Measurements from ENCODE around the gene PDPK1.
A peak's percentile ranks its signal among the peaks of the same experiment; 100 is the strongest.
"Not testable (repeated sequence)": the region's sequence is repeated elsewhere in the genome, so short reads cannot be mapped to it uniquely, and the experiment has no call there.

Gene PDPK1

GRCh38 chr16:2550283-2550878, 12.6 kb downstream of the PDPK1 start:
- not testable (repeated sequence) for DNase-seq

DNA sequence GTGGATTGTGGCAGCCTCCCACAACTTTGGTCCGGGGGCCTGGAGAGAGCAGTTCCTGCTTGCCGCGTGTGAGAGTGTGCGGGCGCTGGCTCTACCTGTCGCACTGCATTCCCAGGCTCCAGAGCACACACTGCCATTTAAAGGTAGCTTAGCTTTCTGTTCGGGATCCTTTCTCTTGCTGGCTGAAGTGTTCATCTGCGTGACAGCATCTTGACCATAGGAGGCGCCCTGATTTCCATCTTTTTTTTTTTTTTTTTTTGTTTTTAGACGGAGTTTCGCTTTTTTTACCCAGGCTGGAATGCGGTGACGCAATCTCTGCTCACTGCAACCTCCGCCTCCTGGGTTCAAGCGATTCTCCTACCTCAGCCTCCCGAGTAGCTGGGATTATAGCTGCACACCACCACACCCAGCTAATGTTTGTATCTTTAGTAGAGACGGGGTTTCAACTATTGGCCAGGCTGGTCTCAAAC, 13.6 kb downstream of the PDPK1 start:
- DNase-seq: not testable (repeated sequence)

GRCh38 chr16:2554709-2555425, 17.0 kb downstream of the PDPK1 start:
- DNase-seq: not testable (repeated sequence)

- not testable (repeated sequence) for DNase-seq
Observed at GRCh38 chr16:2557150-2557549, 19.3 kb downstream of the PDPK1 start.

- DNase-seq: not testable (repeated sequence)
Observed at GRCh38 chr16:2560131-2560797, 22.4 kb downstream of the PDPK1 start.

GRCh38 chr16:2560798-2561133, 22.9 kb downstream of the PDPK1 start:
- DNase-seq: not testable (repeated sequence)

- not testable (repeated sequence) for DNase-seq
Observed at GRCh38 chr16:2567506-2567905, 29.7 kb downstream of the PDPK1 start.

- DNase-seq: not testable (repeated sequence)
Observed at GRCh38 chr16:2568573-2568972, 30.8 kb downstream of the PDPK1 start.

GRCh38 chr16:2572704-2573103, 34.9 kb downstream of the PDPK1 start:
- DNase-seq: not testable (repeated sequence)

GRCh38 chr16:2575839-2576238, 38.0 kb downstream of the PDPK1 start:
- DNase-seq: not testable (repeated sequence)

DNA sequence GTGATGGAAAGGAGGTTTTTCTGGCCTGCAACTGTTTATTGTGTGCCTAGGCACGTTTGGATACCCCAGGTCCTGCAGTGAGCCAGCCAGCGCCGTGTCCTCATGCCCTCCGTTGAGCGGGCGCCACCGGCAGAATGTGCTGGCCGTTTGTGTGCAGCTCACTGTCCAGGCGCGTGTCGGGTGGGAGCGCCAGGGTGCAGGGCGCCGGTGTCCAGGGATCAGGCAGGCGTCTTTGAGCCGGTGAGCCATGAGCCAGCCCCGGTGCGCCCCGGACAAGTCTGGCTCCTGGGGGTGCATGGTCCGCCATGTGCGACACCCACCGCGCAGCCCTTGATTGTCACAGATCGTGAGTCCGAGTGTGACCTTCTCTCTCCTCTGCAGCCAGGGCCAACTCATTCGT, 39.2 kb downstream of the PDPK1 start:
- not testable (repeated sequence) for DNase-seq

DNA sequence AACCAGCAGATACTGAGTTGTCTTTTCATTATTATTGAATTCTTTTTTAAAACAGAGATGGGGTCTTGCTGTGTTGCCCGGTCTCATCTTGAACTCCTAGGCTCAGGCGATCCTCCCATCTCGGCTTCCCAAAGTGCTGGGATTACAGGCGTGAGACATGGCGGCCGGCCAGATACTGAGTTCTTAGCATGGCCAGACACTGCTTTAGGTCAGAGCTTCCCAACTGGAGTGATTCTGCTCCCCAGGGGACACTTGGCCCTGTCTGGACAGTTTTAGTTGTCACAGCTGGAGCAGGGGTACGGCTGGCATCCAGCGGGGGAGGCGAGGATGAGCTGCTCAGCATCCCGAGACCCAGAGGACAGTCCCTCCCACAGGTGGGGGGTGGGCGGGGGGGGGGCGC, 41.1 kb downstream of the PDPK1 start:
- DNase-seq: not testable (repeated sequence)

DNA sequence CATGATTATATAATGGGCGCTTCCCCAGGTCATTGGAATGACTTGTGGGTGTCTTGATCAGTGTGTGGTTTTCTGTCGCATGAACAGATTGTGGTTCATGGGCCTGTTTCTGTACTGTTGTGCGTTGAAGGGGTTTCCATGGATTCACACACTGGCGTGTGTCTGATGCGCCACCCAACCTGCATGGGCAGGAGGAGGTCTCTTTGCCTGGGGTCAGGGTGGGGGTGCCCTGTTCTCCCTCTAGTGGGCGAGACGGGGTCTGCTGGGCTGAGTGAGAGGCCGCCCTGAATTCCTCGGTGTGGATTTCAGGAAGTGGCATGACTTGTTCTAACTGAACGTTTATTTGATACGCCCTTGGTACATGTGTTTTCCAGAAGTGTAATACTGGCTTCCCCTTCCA, 42.3 kb downstream of the PDPK1 start:
- not testable (repeated sequence) for DNase-seq

DNA sequence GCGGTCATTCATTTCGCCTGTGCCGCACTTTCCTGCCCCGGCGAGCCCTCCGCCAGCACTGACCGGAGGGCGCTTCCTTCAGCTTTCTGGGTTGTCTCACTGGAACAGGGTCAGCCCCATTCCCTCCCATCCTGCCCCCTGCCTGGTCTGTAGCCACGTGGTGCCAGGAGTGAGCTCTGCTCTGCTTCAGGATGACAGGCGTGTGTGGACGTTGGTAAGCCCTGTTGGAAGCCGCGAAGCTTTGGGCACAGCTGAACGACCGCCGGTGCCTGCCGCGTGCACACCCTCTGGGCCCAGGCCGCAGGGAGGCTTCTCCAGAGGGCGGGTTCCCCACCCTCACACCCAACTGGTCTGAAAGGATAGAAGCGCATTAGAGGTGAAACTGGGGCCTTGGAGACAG, 43.0 kb downstream of the PDPK1 start:
- not testable (repeated sequence) for DNase-seq

DNA sequence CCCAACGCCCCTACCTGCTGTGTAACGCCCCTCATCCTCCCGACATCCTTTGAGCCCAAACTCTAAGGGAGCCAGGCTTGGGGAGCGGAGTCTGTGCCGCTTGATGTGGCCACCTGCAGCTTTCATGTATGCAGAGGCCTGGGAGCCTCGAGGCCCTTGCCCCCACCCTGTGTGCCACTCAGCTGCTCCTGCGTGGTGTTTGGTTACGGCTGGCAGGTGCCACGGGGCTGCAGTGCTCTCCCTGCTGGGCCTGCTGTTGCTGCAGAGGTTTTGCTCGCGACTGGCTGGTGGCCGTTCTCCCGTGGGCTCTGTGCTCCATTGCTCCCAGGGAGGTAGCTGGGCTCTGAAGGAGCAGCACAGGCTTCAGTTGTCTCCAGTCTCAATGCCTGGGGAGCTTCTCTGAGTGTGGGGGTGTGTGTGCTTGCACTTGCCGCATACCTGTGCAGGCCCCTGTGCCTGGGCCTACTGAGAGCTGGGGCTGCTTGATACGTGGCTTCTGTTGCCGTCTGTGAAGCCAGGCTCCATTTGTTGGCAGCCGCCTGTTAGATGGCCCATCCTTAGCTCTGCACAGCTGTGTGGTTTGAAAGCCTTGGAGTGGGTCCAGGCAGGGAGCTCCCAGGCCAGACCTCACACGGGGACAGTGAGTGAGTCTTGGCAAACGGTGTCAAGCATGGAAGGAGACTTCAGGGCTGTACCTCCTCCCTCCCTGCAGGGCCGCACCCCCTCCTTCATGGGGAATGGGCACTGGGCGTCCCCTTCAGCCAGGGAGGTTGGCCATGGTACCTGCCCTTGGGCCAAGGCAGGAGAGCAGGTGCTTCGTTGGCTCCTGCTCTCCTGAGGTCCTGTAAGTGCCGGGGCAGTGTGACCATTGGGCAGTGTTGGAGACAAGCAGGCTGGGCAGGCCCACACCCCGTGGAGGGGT, 47.2 kb downstream of the PDPK1 start:
- DNase-seq: peak; percentile 56

GRCh38 chr16:2585651-2586081, 47.8 kb downstream of the PDPK1 start:
- DNase-seq: no peak

DNA sequence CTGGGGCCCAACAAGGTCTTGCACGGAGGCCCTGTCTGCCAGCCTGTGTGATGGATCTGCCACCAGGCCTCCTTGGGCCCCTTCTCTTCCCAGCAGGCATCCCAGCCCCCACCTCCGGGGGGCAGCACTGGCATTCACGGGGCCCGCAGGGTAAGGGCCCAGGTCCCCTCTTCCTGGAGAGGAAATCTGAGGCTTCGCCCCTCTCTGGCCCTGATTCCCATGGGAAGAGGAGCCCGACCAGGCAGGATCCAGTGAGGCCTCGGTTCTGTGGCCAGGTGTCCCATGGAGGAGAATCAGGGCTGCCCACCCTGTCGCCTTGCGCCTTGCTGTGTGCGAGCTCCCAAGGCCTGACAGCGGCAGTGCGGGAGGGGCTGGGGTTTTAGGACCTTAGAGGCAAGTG, 48.4 kb downstream of the PDPK1 start:
- no peak for DNase-seq

DNA sequence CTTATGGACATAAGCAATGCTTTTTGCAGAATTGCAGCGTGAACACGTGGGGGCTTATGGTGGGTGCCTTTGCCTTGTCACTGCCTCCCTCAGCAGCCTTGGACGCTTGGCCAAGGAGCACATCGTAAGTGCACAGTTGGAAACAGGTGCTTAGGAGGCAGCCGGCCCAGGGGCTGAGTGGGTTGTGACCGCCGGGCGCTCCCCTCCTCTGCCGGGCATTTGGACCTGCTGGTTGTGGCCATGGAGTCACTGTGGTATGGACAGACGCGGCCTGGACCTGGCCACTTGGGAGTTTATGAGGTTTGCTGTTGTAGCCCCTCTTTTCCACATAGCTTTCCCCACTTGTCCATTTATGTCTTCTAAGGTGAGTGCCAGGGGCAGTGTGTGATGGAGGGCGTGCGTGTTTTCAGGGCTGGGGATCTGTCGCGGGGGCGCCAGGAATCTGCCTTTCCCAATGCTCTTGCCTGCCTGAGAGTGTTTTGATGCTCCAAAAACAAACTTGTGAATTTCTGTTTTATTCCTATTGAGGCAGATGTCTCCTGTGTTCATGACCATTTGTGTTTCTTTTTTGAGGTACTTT, 49.2 kb downstream of the PDPK1 start:
- no peak for DNase-seq

GRCh38 chr16:2587891-2588565, 50.2 kb downstream of the PDPK1 start:
- DNase-seq: no peak

GRCh38 chr16:2591476-2592240, 53.8 kb downstream of the PDPK1 start:
- DNase-seq: no peak

GRCh38 chr16:2592786-2593185, 55.0 kb downstream of the PDPK1 start:
- no peak for DNase-seq
